SKM-1 (cell line): ENCODE data around the gene HMX1.

Experiments
- DNase-seq: peaks from one replicate; lab custom pipeline; 2025; ENCODE audit not compliant: unreplicated experiment; lab: John Stamatoyannopoulos, UW

The HMX1 gene

DNA sequence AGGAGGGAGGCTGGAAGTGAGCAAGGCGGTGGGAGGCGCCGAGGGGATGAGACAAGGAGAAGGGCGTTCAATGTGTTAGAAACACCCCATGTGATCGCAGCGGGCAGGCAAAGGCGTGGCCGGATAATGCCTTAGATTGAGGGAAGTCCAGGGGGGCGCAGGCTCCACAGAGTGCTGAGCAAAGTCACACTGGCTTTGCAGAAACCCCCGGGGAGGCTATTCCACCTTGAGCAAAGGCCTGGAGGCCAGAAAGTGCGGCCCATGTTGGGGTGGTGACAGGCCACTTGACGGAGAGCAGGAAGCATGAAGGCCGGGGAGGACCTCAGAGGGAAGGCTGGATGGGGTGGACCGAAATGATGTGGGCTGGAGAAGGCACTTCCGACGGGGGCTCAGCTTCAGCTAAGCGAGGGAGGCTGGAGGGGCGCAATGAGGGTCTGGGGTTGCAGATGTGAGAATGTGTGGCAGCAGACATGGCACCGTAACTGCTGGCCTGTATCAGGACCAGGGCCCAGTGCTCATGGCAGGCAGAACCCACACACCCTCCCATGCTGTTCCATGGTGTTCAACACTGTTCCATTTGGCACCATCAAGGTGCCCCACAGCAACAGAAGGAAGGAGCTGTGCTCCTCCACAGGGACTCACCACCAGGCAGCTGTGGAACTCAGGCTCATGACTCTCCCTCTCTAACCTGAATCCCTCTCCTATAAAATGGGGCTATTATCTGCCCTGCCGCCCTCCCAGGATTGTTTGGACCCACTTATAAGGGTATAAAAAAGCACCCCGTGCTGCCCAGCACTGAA, 50.3 kb downstream of the HMX1 start:
- no peak for DNase-seq

DNA sequence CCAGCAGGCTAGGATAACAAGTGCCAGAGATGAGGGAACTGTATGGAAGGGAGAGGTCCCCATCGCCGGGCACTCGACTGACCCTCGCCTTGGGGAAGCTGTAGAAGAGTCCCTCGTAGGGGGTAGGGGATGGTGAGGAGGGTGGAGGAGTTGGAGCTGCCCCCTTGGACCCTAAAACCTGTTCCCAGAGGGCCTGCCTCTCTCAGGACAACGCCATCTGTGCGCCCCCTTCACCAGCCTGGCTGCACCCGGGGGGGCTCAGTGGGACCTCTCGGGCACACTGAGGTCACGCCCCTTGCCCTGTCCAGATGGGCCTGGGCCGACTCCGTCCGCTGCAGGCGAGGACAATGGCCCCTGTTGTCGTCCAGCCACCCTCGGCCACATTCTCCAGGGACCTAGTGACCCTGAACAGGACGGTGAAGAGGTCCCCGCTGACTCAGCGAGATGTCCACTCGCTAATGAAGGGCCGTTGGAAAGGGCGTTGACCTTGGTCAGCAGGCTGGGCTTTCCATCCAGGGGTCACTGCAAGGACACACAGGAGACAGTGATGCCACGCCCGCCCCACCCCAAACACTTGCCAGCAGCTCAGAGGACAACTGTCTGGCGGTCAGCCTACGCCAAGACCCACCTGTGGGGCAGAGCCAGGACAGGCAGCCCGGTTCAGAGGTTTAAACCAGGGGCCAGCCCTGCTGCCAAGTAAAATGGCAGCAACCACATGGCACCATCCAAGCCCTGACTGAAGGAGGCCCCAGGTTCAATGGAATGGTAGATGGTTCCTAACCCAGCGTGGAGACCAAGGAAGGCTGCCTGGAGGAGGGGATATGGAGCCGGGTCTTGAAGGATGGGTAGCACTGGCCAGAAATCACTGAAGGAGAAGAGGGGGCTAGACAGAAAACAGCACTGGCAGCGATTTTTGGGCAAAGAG, 51.2 kb downstream of the HMX1 start:
- DNase-seq = no peak

DNA sequence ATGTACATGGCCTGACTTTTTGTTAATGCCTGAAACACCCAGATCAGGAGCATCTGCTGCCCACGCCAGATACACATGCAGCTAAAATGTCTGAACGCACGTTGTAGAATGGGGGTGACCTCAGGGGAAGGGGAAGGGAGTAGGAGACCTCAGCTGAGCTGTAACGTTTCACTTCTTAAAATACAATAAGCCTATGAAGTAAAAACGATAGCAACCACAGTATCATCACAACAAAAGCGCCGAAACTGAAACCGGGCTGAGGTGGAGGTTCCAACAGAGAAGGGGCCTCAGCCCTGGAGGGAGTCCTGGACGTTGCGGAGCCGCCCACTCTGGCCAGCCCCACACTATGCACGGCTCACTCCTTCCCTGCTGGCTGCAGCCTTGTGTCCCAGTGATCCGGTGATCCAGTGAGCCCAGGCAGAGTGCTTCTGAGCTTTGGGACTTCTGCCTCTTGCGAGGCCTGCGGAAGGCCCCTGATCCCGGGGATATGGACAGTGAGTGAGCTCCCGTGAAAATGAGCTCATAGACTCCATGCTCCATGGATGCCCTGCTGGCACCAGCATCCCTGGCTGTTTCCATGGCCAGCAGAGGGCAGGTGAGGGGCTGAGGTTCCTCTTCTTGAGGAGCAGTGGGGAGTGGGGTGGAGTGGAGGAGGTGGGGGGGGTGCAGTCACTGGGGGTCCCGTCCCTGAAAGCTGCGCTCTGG, 52.0 kb downstream of the HMX1 start:
- no peak for DNase-seq

DNA sequence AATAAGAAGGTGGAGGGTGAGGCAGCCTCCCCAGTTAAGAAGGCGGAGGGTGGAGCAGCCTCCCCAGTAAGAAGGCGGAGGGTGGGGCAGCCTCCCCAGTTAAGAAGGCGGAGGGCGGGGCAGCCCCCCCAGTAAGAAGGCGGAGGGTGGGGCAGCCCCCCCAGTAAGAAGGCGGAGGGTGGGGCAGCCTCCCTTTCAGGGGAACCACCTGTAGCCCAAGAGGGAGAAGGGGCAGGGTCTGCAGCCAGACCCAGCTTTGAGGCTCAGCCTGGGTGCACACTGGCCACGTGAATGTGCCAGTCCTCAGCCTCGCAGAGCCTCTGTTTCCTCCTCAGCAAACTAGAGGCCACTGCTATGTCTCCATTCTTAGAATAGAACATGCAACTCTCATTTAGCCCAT, 52.6 kb downstream of the HMX1 start:
- no peak for DNase-seq

DNA sequence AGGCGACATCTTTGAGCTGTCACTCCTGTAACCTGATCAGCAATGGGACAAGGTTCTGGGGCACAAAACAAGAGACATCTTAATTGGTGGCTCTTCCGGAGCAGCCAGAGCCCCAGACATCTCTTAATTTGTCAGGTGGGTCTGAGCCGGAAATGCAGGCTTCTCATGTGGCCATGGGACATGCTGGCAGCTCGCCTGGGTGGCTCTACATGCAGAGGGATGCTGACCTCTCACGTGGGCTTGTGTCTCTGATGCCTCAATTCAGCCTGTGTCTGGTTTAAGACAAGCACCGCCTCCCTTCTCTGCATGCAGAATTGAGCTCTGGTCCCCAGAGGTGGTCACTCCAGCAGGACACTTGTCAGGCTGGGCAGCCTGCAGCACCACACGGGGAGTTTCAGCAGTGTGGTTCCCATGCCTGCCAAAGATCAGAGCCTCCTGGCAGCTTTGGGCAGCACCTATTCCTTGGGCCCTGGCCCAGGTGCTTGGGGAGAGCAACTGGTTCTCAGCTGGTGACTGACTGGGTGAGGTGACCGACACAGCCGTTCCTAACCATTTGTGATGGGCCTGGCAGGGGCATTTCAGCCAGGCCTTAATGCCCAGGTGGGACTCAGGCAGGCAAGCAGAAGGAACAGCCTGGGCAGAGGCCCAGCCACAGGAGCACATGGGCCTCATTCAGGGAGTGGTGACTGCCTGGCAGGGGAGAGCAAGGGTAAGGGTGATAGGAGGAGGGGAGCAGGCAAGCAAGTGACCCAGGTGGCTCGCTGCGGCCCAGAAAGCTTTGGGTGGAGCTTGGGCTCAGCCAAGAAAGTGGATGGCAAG, 53.4 kb downstream of the HMX1 start:
- no peak for DNase-seq

DNA sequence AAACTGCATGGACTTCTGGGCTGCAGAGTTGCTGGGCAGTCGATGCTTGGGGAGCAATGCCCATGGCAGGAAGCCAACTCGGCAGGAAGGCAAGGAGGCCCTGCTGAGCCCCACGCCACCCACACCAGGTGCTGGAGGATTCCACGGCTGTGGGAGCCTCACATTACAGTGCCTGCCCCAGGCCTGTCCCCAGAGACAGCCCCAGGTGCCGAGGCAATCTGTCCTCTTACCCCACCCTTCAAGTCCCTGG, 53.9 kb downstream of the HMX1 start:
- no peak for DNase-seq

DNA sequence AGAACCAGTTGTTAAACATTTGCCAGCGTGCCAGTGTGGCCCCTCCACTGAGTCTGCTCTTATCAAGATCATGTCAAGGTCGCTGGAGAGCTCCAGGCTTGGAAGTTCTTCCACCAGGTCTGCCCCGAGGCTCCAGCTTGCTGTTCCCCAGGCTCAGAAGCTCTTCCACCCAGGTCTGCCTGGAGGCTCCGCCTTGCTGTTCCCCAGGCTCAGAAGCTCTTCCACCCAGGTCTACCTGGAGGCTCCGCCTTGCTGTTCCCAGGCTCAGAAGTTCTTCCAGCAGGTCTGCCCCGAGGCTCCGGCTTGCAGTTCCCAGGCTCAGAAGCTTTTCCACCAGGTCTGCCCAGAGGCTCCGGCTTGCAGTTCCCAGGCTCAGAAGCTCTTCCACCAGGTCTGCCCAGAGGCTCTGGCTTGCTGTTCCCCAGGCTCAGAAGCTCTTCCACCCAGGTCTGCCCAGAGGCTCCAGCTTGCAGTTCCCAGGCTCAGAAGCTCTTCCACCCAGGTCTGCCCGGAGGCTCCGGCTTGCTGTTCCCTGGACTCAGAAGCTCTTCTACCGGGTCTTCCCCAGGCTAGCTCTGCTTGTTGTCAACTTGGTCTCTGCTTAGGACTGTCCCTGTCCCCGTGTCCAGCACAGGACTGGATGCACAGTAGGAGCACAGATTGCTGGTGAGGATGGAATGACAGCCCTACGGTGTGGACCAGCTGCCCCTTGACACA, 54.4 kb downstream of the HMX1 start:
- DNase-seq = no peak
